Liver (tissue), 9 donors: ENCODE results near the gene P2RY4. TPM values are rescaled to one million over a fixed set of nuclear protein-coding genes. Genes with fewer than 3 reads are reported as not detected.

Source experiments
- DNase-seq: peaks from one replicate; pipeline ENCODE4 v3.0.0-alpha.2; 2017; ENCODE audit warnings: low spot score
- H3K27ac ChIP-seq, 2 donors: one replicate each; pipeline ENCODE4 v1.7.0; 2013; ENCODE audit warnings: inconsistent platforms in 2 of 2, low read length in 2 of 2, control low read depth in 1 of 2, low read depth in 1 of 2, mild to moderate bottlenecking in 1 of 2
- H3K27me3 ChIP-seq, 4 donors: one replicate each; pipeline versions ENCODE4 v1.6.1 to v1.7.0; 2013; ENCODE audit warnings: low read length in 3 of 4, inconsistent platforms in 1 of 4, mild to moderate bottlenecking in 1 of 4, moderate library complexity in 1 of 4; ENCODE audit not compliant: control insufficient read depth in 4 of 4, insufficient read depth in 4 of 4
- H3K36me3 ChIP-seq, 4 donors: one replicate each; pipeline versions ENCODE4 v1.6.1 to v1.7.0; 2013; ENCODE audit warnings: low read length in 3 of 4, mild to moderate bottlenecking in 3 of 4, low read depth in 1 of 4, moderate library complexity in 1 of 4; ENCODE audit not compliant: control insufficient read depth in 4 of 4, insufficient read depth in 3 of 4
- H3K4me1 ChIP-seq, 4 donors: one replicate each; pipeline versions ENCODE4 v1.6.1 to v1.7.0; 2013; ENCODE audit warnings: low read length in 3 of 4, mild to moderate bottlenecking in 3 of 4, moderate library complexity in 1 of 4; ENCODE audit not compliant: control insufficient read depth in 4 of 4, insufficient read depth in 4 of 4
- H3K4me3 ChIP-seq, 3 donors: one replicate each; pipeline versions ENCODE4 v1.6.1 to v1.7.0; 2013; ENCODE audit warnings: low read length in 3 of 3, control low read depth in 1 of 3, low read depth in 1 of 3, mild to moderate bottlenecking in 1 of 3
- H3K9ac ChIP-seq, 2 donors: one replicate each; pipeline ENCODE4 v1.7.0; 2013; ENCODE audit warnings: low read length in 2 of 2, mild to moderate bottlenecking in 2 of 2, moderate library complexity in 2 of 2, control low read depth in 1 of 2, low read depth in 1 of 2
- H3K9me3 ChIP-seq, 4 donors: one replicate each; pipeline versions ENCODE4 v1.6.1 to v1.7.0; 2013; ENCODE audit warnings: low read length in 3 of 4; ENCODE audit not compliant: control insufficient read depth in 4 of 4
- EGR1 ChIP-seq, 2 donors: IDR thresholded peaks; 2 replicates each; pipeline ENCODE4 v1.6.1; 2016 to 2018; ENCODE audit warnings: antibody characterized with exemption in 2 of 2, low read depth in 2 of 2
- FOXA1 ChIP-seq: IDR thresholded peaks from 2 replicates; pipeline ENCODE4 v1.6.1; 2016; ENCODE audit warnings: antibody characterized with exemption
- FOXA2 ChIP-seq: IDR thresholded peaks from 2 replicates; pipeline ENCODE4 v1.6.1; 2016; ENCODE audit warnings: antibody characterized with exemption
- GABPA ChIP-seq, 2 donors: IDR thresholded peaks in 1 of 2; conservative IDR thresholded peaks in 1 of 2; 2 replicates each; pipeline ENCODE4 v1.6.1; 2016; ENCODE audit warnings: antibody characterized with exemption in 2 of 2, mild to moderate bottlenecking in 1 of 2, moderate library complexity in 1 of 2
- HNF4A ChIP-seq, 2 donors: conservative IDR thresholded peaks; 2 replicates each; pipeline ENCODE4 v1.6.1; 2016; ENCODE audit warnings: antibody characterized with exemption in 2 of 2, mild to moderate bottlenecking in 2 of 2
- HNF4G ChIP-seq: IDR thresholded peaks from 2 replicates; pipeline ENCODE4 v1.6.1; 2016; ENCODE audit warnings: antibody characterized with exemption
- JUND ChIP-seq, 2 donors: IDR thresholded peaks; 2 replicates each; pipeline ENCODE4 v1.6.1; 2016; ENCODE audit warnings: antibody characterized with exemption in 2 of 2
- NR2F2 ChIP-seq: IDR thresholded peaks from 2 replicates; pipeline ENCODE4 v1.6.1; 2016; ENCODE audit warnings: antibody characterized with exemption
- RAD21 ChIP-seq, 2 donors: IDR thresholded peaks; 2 replicates each; pipeline ENCODE4 v1.6.1; 2016; ENCODE audit warnings: antibody characterized with exemption in 2 of 2, mild to moderate bottlenecking in 2 of 2
- RXRA ChIP-seq, 2 donors: IDR thresholded peaks; 2 replicates each; pipeline ENCODE4 v1.6.1; 2017 to 2018; ENCODE audit warnings: antibody characterized with exemption in 2 of 2, mild to moderate bottlenecking in 1 of 2
- SP1 ChIP-seq: IDR thresholded peaks from 2 replicates; pipeline ENCODE4 v1.6.1; 2018; ENCODE audit warnings: antibody characterized with exemption, mild to moderate bottlenecking
- TAF1 ChIP-seq: conservative IDR thresholded peaks from 2 replicates; pipeline ENCODE4 v1.6.1; 2016; ENCODE audit warnings: antibody characterized with exemption, mild to moderate bottlenecking
- YY1 ChIP-seq: IDR thresholded peaks from 2 replicates; pipeline ENCODE4 v1.6.1; 2016; ENCODE audit warnings: antibody characterized with exemption, mild to moderate bottlenecking
- WGBS: extraction: QIAGEN DNeasy Blood & Tissue Kit; methylation state at CpG from one replicate; pipeline ENCODE4 v1.1.7; 2013; 5-methylcytosine and 5-hydroxymethylcytosine counted together
- polyA plus RNA-seq, 2 donors: library from polyadenylated mRNA; stranded (reverse) in 1 of 2; unstranded in 1 of 2; fragments of 200-250 nt in 1 of 2; fragments of >200 nt in 1 of 2; fragmentation: Nextera tagmentation in 1 of 2; extraction: Ambion mirVana in 1 of 2; gene quantifications; one replicate each; pipeline versions ENCODE4 v1.2.1 to v1.2.3, GENCODE V29; 2013 to 2015
- total RNA-seq, 2 donors: library from RNA; depleted of rRNA; stranded (reverse); fragments of >200 nt; gene quantifications; one replicate each; pipeline ENCODE4 v1.2.3, GENCODE V29; 2014
- TF ChIP-seq, protein P1 (sequence below): fragments of 150-350 bp; IDR thresholded peaks from 2 replicates; pipeline ENCODE4 v1.5.1; 2017; ENCODE audit warnings: improper control_type of control experiment, low read depth, low read length; ENCODE audit not compliant: missing input control
- TF ChIP-seq, protein P2 (sequence below): IDR thresholded peaks from 2 replicates; pipeline ENCODE4 v1.6.1; 2016; ENCODE audit warnings: antibody characterized with exemption
- TF ChIP-seq, protein P3 (sequence below): IDR thresholded peaks from 2 replicates; pipeline ENCODE4 v1.6.1; 2016; ENCODE audit warnings: antibody characterized with exemption
- TF ChIP-seq, protein P4 (sequence below): IDR thresholded peaks from 2 replicates; pipeline ENCODE4 v1.6.1; 2016; ENCODE audit warnings: antibody characterized with exemption
- TF ChIP-seq, protein P5 (sequence below): IDR thresholded peaks from 2 replicates; pipeline ENCODE4 v1.6.1; 2016; ENCODE audit warnings: antibody characterized with exemption, mild to moderate bottlenecking
- donor health status: healthy.
- donor health status: healthy.
- donor health status: healthy.
- donor health status: healthy.
- donor health status: healthy.

Gene P2RY4
- total and polyA plus RNA-seq, 4 donors, result 0.08 to 0.28 TPM; not detected in 2

GRCh38 chrX:70262952-70263567, 3.1 kb upstream of the P2RY4 start:
- peak; percentile 37 for DNase-seq
- Histone ChIP-seq H3K36me3 (no peaks in the 10 kb centered on the region), H3K27ac (no peak overlapping the region), H3K4me3 (no peak overlapping the region), H3K9me3 (no peaks in the 10 kb centered on the region), H3K4me1 (no peaks in the 10 kb centered on the region), H3K9ac (no peak overlapping the region), H3K27me3 (no peaks in the 10 kb centered on the region)
- 32% methylated on average over 7 of the region's 7 CpGs for WGBS
- no peak for TF ChIP-seq FOXA1
- no peak for TF ChIP-seq SP1
- peak; percentile 59 to 78 for TF ChIP-seq RAD21 (IDR thresholded peaks at IDR 0.05)
- no peak for TF ChIP-seq JUND (IDR thresholded peaks at IDR 0.05)
- TF ChIP-seq, protein P1, sequence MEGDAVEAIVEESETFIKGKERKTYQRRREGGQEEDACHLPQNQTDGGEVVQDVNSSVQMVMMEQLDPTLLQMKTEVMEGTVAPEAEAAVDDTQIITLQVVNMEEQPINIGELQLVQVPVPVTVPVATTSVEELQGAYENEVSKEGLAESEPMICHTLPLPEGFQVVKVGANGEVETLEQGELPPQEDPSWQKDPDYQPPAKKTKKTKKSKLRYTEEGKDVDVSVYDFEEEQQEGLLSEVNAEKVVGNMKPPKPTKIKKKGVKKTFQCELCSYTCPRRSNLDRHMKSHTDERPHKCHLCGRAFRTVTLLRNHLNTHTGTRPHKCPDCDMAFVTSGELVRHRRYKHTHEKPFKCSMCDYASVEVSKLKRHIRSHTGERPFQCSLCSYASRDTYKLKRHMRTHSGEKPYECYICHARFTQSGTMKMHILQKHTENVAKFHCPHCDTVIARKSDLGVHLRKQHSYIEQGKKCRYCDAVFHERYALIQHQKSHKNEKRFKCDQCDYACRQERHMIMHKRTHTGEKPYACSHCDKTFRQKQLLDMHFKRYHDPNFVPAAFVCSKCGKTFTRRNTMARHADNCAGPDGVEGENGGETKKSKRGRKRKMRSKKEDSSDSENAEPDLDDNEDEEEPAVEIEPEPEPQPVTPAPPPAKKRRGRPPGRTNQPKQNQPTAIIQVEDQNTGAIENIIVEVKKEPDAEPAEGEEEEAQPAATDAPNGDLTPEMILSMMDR, result peak; percentile 46

DNA sequence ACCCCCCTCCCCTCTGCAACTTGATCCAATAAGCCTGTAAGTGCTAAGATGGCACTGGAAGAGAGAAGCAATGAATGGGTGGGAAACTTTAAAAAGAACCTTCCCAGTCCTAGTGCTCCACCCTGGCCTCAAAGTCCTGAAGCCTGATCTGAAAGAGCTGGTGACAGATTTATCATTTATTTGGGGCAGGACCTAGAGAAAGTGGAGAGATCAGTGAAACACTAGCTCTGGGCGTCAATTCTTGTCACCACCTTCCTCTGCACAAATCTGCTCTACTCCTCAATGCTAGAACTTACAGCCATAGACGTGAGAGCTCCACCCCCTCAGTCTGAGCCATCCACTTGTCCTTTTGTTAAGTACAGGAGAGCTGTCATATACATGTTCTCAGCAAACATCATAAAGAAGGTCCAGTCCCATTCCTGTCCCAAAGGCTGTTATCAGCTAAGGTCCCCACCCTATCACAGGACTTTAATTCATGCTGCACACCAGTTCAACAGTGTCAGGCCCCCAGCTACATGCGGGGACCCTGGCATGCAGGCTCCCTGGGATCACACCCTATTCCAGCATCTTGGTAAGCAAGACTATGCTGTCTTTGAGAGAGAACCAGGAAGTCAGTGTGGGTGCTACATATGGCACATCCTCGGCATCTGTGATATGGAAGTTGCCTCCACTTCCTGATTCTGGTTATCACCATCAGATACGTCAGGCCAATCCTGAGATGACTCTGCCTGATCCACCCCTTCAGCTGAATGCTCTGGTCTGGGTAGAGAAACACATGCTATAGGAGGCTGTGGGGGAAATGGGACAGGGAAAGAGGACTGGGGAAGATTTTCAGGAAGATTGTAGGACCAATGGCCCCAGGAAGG, 2.3 kb downstream of the P2RY4 start:
- H3K4me1 ChIP-seq, result no peaks in the 10 kb centered on the region
- no peak overlapping the region for H3K9ac ChIP-seq
- TF ChIP-seq RXRA (IDR thresholded peaks at IDR 0.05) (no peak), JUND (IDR thresholded peaks at IDR 0.05) (no peak), FOXA2 (no peak), YY1 (no peak), NR2F2 (no peak), TAF1 (no peak), HNF4A (conservative IDR thresholded peaks at IDR 0.05) (no peak), FOXA1 (no peak), EGR1 (IDR thresholded peaks at IDR 0.05; ENCODE audit: low read depth in 2 of 2) (no peak), GABPA (IDR thresholded peaks at IDR 0.05 in 1 of 2, conservative IDR thresholded peaks at IDR 0.05 in 1 of 2) (no peak), HNF4G (no peak), RAD21 (IDR thresholded peaks at IDR 0.05) (no peak), SP1 (no peak)
- TF ChIP-seq, protein P2, sequence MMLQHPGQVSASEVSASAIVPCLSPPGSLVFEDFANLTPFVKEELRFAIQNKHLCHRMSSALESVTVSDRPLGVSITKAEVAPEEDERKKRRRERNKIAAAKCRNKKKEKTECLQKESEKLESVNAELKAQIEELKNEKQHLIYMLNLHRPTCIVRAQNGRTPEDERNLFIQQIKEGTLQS, result no peak
- TF ChIP-seq, protein P3, sequence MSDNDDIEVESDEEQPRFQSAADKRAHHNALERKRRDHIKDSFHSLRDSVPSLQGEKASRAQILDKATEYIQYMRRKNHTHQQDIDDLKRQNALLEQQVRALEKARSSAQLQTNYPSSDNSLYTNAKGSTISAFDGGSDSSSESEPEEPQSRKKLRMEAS, result no peak
- TF ChIP-seq, protein P1, result no peak
- TF ChIP-seq, protein P4, sequence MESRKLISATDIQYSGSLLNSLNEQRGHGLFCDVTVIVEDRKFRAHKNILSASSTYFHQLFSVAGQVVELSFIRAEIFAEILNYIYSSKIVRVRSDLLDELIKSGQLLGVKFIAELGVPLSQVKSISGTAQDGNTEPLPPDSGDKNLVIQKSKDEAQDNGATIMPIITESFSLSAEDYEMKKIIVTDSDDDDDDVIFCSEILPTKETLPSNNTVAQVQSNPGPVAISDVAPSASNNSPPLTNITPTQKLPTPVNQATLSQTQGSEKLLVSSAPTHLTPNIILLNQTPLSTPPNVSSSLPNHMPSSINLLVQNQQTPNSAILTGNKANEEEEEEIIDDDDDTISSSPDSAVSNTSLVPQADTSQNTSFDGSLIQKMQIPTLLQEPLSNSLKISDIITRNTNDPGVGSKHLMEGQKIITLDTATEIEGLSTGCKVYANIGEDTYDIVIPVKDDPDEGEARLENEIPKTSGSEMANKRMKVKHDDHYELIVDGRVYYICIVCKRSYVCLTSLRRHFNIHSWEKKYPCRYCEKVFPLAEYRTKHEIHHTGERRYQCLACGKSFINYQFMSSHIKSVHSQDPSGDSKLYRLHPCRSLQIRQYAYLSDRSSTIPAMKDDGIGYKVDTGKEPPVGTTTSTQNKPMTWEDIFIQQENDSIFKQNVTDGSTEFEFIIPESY, result no peak
- TF ChIP-seq, protein P5, sequence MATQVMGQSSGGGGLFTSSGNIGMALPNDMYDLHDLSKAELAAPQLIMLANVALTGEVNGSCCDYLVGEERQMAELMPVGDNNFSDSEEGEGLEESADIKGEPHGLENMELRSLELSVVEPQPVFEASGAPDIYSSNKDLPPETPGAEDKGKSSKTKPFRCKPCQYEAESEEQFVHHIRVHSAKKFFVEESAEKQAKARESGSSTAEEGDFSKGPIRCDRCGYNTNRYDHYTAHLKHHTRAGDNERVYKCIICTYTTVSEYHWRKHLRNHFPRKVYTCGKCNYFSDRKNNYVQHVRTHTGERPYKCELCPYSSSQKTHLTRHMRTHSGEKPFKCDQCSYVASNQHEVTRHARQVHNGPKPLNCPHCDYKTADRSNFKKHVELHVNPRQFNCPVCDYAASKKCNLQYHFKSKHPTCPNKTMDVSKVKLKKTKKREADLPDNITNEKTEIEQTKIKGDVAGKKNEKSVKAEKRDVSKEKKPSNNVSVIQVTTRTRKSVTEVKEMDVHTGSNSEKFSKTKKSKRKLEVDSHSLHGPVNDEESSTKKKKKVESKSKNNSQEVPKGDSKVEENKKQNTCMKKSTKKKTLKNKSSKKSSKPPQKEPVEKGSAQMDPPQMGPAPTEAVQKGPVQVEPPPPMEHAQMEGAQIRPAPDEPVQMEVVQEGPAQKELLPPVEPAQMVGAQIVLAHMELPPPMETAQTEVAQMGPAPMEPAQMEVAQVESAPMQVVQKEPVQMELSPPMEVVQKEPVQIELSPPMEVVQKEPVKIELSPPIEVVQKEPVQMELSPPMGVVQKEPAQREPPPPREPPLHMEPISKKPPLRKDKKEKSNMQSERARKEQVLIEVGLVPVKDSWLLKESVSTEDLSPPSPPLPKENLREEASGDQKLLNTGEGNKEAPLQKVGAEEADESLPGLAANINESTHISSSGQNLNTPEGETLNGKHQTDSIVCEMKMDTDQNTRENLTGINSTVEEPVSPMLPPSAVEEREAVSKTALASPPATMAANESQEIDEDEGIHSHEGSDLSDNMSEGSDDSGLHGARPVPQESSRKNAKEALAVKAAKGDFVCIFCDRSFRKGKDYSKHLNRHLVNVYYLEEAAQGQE, result no peak
- no peak overlapping the region for H3K4me3 ChIP-seq
- DNase-seq, result no peak
- no peak overlapping the region for H3K27ac ChIP-seq
- 83% methylated on average over 5 of the region's 5 CpGs for WGBS
- H3K36me3 ChIP-seq, result no peaks in the 10 kb centered on the region
- H3K9me3 ChIP-seq, result no peaks in the 10 kb centered on the region
- H3K27me3 ChIP-seq, result no peaks in the 10 kb centered on the region
